HCT116 (cell line): ENCODE measurements around the gene KLK11. TPM values are rescaled to one million over a fixed set of nuclear protein-coding genes. Genes with fewer than 3 reads are reported as not detected.

Experiments used
- ATAC-seq: fragments of 200-7000 bp; cut with Tn5 transposase; 2 replicates; pipeline ENCODE4 v1.9.1; 2020; ENCODE audit warnings: mild to moderate bottlenecking, moderate library complexity
- BruUV-seq: library from RNA; stranded (reverse); fragments of 400-500 nt; replicated peaks from 2 replicates; lab custom pipeline; 2021; lab: Mats Ljungman, UMichigan
- CTCF ChIA-PET: fragments of 300-600 bp; sonication (Branson Sonifier 250); formaldehyde crosslinking; loops from one replicate; lab custom pipeline; 2021; ENCODE audit warnings: antibody characterized with exemption; lab: Charles Lee
- POLR2A ChIA-PET: fragments of 300-600, 350-600 bp; sonication (Branson Sonifier 250); formaldehyde crosslinking; loops from one replicate; lab custom pipeline; 2021; ENCODE audit warnings: antibody characterized with exemption; lab: Charles Lee
- RAD21 ChIA-PET, 2 experiments: fragments of 300-600 bp; sonication (Branson Sonifier 250); formaldehyde crosslinking; loops; one replicate each; lab custom pipeline; 2023; ENCODE audit warnings: low total read pairs in 2 of 2; ENCODE audit not compliant: uncharacterized antibody in 2 of 2, unreplicated experiment in 2 of 2, low non-redundant PET in 1 of 2; lab: Charles Lee
- DNase-seq: peaks from one replicate; pipeline ENCODE4 v3.0.0-alpha.2; 2010; ENCODE audit warnings: low read depth, low spot score
- H2AFZ ChIP-seq: fragments of 200-600 bp; shearing (Covaris generic), sonication (generic); 2 replicates; pipeline ENCODE4 v1.6.1; 2017; ENCODE audit warnings: low read depth, mixed run types, mixed read lengths, antibody characterized with exemption, low read length; ENCODE audit not compliant: poor library complexity, severe bottlenecking
- H3K27ac ChIP-seq: 2 replicates; pipeline ENCODE4 v1.5.1; 2012; ENCODE audit warnings: low read depth, low read length
- H3K27me3 ChIP-seq: fragments of 200-600 bp; sonication (generic); 2 replicates; pipeline ENCODE4 v1.6.1; 2016; ENCODE audit warnings: mixed run types, low read length, mixed read lengths; ENCODE audit not compliant: insufficient read depth
- H3K36me3 ChIP-seq, 2 experiments: fragments of 200-500 bp in 1 of 2; fragments of 200-600 bp in 1 of 2; sonication (Bioruptor generic) in 1 of 2; sonication (generic) in 1 of 2; 2 replicates each; pipeline versions ENCODE4 v1.5.1 to v1.6.1; 2014 to 2016; ENCODE audit warnings: low read length in 2 of 2, inconsistent platforms in 1 of 2, mixed read lengths in 1 of 2, mixed run types in 1 of 2; ENCODE audit not compliant: insufficient read depth in 2 of 2, control insufficient read depth in 1 of 2
- H3K4me1 ChIP-seq, 2 experiments: fragments of 200-600 bp in 1 of 2; sonication (generic) in 1 of 2; 2 replicates each; pipeline versions ENCODE4 v1.5.1 to v1.6.1; 2012 to 2017; ENCODE audit warnings: low read length in 2 of 2, inconsistent platforms in 1 of 2, mild to moderate bottlenecking in 1 of 2, mixed read lengths in 1 of 2, mixed run types in 1 of 2, moderate library complexity in 1 of 2; ENCODE audit not compliant: insufficient read depth in 2 of 2, control insufficient read depth in 1 of 2
- H3K4me2 ChIP-seq: fragments of 200-600 bp; sonication (generic); 2 replicates; pipeline ENCODE4 v1.6.1; 2017; ENCODE audit warnings: mixed run types, low read length, mixed read lengths
- H3K4me3 ChIP-seq, 2 experiments: fragments of 200-600 bp in 1 of 2; sonication (generic) in 1 of 2; replicated peaks in 1 of 2; 2 replicates each; pipeline ENCODE4 v1.5.1; 2011 to 2016; ENCODE audit warnings: low read length in 2 of 2, control low read depth in 1 of 2, low read depth in 1 of 2, mild to moderate bottlenecking in 1 of 2, mixed read lengths in 1 of 2, mixed run types in 1 of 2
- H3K79me2 ChIP-seq: fragments of 200-600 bp; sonication (generic); 2 replicates; pipeline ENCODE4 v1.6.1; 2017; ENCODE audit warnings: mild to moderate bottlenecking, mixed run types, low read length, moderate library complexity, mixed read lengths; ENCODE audit not compliant: insufficient read depth
- H3K9ac ChIP-seq: fragments of 200-600 bp; sonication (generic); 2 replicates; pipeline ENCODE4 v1.6.1; 2016; ENCODE audit warnings: low read length, mixed read lengths
- H3K9me2 ChIP-seq: fragments of 200-600 bp; sonication (generic), shearing (Covaris generic); 2 replicates; pipeline ENCODE4 v1.6.1; 2017; ENCODE audit warnings: mixed run types, mild to moderate bottlenecking, moderate library complexity; ENCODE audit not compliant: insufficient read depth
- H3K9me3 ChIP-seq, 2 experiments: fragments of 200-500 bp in 1 of 2; fragments of 200-600 bp in 1 of 2; sonication (Bioruptor generic) in 1 of 2; sonication (generic) in 1 of 2; 2 replicates each; pipeline ENCODE4 v1.6.1; 2014 to 2017; ENCODE audit warnings: low read length in 2 of 2, mixed read lengths in 2 of 2, inconsistent platforms in 1 of 2, low read depth in 1 of 2, mild to moderate bottlenecking in 1 of 2, mixed run types in 1 of 2, moderate library complexity in 1 of 2; ENCODE audit not compliant: control insufficient read depth in 1 of 2, insufficient read depth in 1 of 2
- H4K20me1 ChIP-seq: fragments of 200-600 bp; sonication (generic), shearing (Covaris generic); 2 replicates; pipeline ENCODE4 v1.6.1; 2017; ENCODE audit warnings: mixed run types, mild to moderate bottlenecking, moderate library complexity; ENCODE audit not compliant: insufficient read depth
- CBX3 ChIP-seq: IDR thresholded peaks from 2 replicates; pipeline ENCODE4 v1.6.1; 2012; ENCODE audit warnings: low read depth
- CEBPB ChIP-seq: IDR thresholded peaks from 2 replicates; pipeline ENCODE4 v1.6.1; 2012; ENCODE audit warnings: low read depth
- EGR1 ChIP-seq: IDR thresholded peaks from 2 replicates; pipeline ENCODE4 v1.6.1; 2012; ENCODE audit warnings: low read depth
- ELF1 ChIP-seq: IDR thresholded peaks from 2 replicates; pipeline ENCODE4 v1.6.1; 2012; ENCODE audit warnings: low read depth, borderline replicate concordance
- EZH2 ChIP-seq: fragments of 200-600 bp; sonication (generic); IDR thresholded peaks from 2 replicates; pipeline ENCODE4 v1.6.1; 2017; ENCODE audit warnings: antibody characterized with exemption, mixed run types
- EZH2phosphoT487 ChIP-seq: fragments of 200-600 bp; IDR thresholded peaks from 2 replicates; pipeline ENCODE4 v1.6.1; 2018; ENCODE audit warnings: antibody characterized with exemption, borderline replicate concordance
- JUND ChIP-seq: IDR thresholded peaks from 2 replicates; pipeline ENCODE4 v1.6.1; 2012
- POLR2A ChIP-seq: IDR thresholded peaks from 2 replicates; pipeline ENCODE4 v1.7.0; 2011; ENCODE audit warnings: borderline replicate concordance; ENCODE audit not compliant: insufficient read depth, insufficient read length; ENCODE audit errors: extremely low read depth
- POLR2AphosphoS5 ChIP-seq: IDR thresholded peaks from 2 replicates; pipeline ENCODE4 v1.6.1; 2011; ENCODE audit warnings: mild to moderate bottlenecking, low read depth, low read length, moderate library complexity
- RAD21 ChIP-seq: IDR thresholded peaks from 2 replicates; pipeline ENCODE4 v1.6.1; 2012; ENCODE audit warnings: low read depth, mild to moderate bottlenecking
- SIN3A ChIP-seq: IDR thresholded peaks from 2 replicates; pipeline ENCODE4 v1.6.1; 2012; ENCODE audit warnings: low read depth
- SP1 ChIP-seq: IDR thresholded peaks from 2 replicates; pipeline ENCODE4 v1.6.1; 2012; ENCODE audit warnings: low read depth
- SRF ChIP-seq: IDR thresholded peaks from 2 replicates; pipeline ENCODE4 v1.6.1; 2012; ENCODE audit warnings: low read depth
- TCF7L2 ChIP-seq: IDR thresholded peaks from 2 replicates; pipeline ENCODE4 v1.7.0; 2011; ENCODE audit warnings: borderline replicate concordance, inconsistent platforms; ENCODE audit not compliant: insufficient read depth, insufficient read length; ENCODE audit errors: extremely low read depth
- YY1 ChIP-seq: IDR thresholded peaks from 2 replicates; pipeline ENCODE4 v1.6.1; 2011; ENCODE audit warnings: low read length, low read depth, moderate library complexity, mild to moderate bottlenecking; ENCODE audit not compliant: insufficient replicate concordance; ENCODE audit errors: extremely low read depth
- ZFX ChIP-seq: fragments of 450-650 bp; IDR thresholded peaks from 2 replicates; pipeline ENCODE4 v1.6.1; 2017
- ZNF274 ChIP-seq: fragments of 200-500 bp; sonication (Bioruptor generic); IDR thresholded peaks from 2 replicates; pipeline ENCODE4 v1.6.1; 2014; ENCODE audit warnings: mild to moderate bottlenecking, low read depth, low read length, inconsistent platforms
- intact Hi-C: fragments of 100-400 bp; cut with micrococcal nuclease; formaldehyde crosslinking; loops from 2 replicates; pipeline ENCODE4 v1.10.0; 2022
- total RNA-seq: library from RNA; stranded (reverse); gene quantifications from one replicate; pipeline ENCODE4 v1.2.1, GENCODE V29; 2021; ENCODE audit not compliant: unreplicated experiment
- TF ChIP-seq, protein P1 (sequence below), 3 experiments: fragments of 200-600 bp in 1 of 3; sonication (generic) in 1 of 3; IDR thresholded peaks in 2 of 3; conservative IDR thresholded peaks in 1 of 3; 2 replicates each; pipeline ENCODE4 v1.5.1; 2012 to 2017; ENCODE audit warnings: low read depth in 2 of 3, low read length in 2 of 3, antibody characterized with exemption in 1 of 3, borderline replicate concordance in 1 of 3, control low read depth in 1 of 3, mild to moderate bottlenecking in 1 of 3, mixed read lengths in 1 of 3, mixed run types in 1 of 3, moderate library complexity in 1 of 3; ENCODE audit not compliant: insufficient read depth in 1 of 3
- TF ChIP-seq, protein P2 (sequence below): IDR thresholded peaks from 2 replicates; pipeline ENCODE4 v1.6.1; 2012
- TF ChIP-seq, protein P3 (sequence below): IDR thresholded peaks from 2 replicates; pipeline ENCODE4 v1.6.1; 2012; ENCODE audit warnings: low read depth
- TF ChIP-seq, protein P4 (sequence below): IDR thresholded peaks from 2 replicates; pipeline ENCODE4 v1.6.1; 2012
- TF ChIP-seq, protein P5 (sequence below): IDR thresholded peaks from 2 replicates; pipeline ENCODE4 v1.6.1; 2011; ENCODE audit warnings: mild to moderate bottlenecking, low read length, moderate library complexity; ENCODE audit not compliant: insufficient replicate concordance; ENCODE audit errors: extremely low read depth

Gene KLK11
- total RNA-seq, 1 experiment from 2014 or later, result not detected

DNA sequence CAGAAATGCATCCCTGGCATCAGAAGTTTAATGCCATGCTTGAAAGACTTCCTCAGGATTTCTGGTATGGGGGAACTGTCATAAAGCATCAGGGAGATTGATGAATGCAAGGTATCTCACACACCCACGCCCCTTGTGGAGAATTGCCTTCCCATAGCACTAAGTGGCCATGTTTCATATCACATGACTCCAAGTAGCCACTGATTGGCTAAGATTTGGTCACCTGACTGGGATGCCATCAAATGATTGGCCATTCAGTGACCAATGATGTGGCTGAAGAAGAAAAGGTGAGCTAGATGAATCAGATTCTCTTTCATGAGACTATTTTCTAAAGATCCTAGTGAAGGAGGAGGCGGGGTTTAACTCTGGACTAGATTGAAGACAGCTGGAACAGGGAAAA is 32.3 kb downstream of the KLK11 start:
- ATAC-seq, result peak; percentile 59
- Histone ChIP-seq H3K27ac (no peak overlapping the region), H3K4me1 (peaks cover 16 to 35% of the 10 kb centered on the region in 2 experiments), H2AFZ (no peak overlapping the region), H4K20me1 (no peaks in the 10 kb centered on the region), H3K79me2 (no peaks in the 10 kb centered on the region), H3K36me3 (peaks cover 0 to 6% of the 10 kb centered on the region in 2 experiments; a peak in 1 of 4 replicates), H3K9me2 (no peaks in the 10 kb centered on the region), H3K4me3 (no peak overlapping the region), H3K9ac (no peak overlapping the region), H3K9me3 (no peaks in the 10 kb centered on the region), H3K4me2 (no peak overlapping the region; the same call in 1 of the 2 replicates), H3K27me3 (no peaks in the 10 kb centered on the region)
- intact Hi-C loops, result no loop called here
- BruUV-seq, result no TSS peak
- ChIA-PET RAD21 (no interaction called here), POLR2A (interaction anchor here (0.6 to 4.2 kb wide), 3 partner anchors 8 to 72 kb away, joined by 3 to 19 read pairs (median 4); partner anchors contain the start of gene KLK8), CTCF (no interaction called here)
- no peak for DNase-seq
- TF ChIP-seq ZNF274 (no peak), SRF (no peak), ELF1 (no peak), CEBPB (no peak), YY1 (peak; percentile 69), CBX3 (peak; percentile 14; the same call in 1 of the 2 replicates), TCF7L2 (no peak), SIN3A (no peak), EGR1 (no peak), ZFX (no peak), JUND (no peak), EZH2 (no peak), EZH2phosphoT487 (no peak), POLR2AphosphoS5 (no peak), POLR2A (no peak), SP1 (peak; percentile 49; the same call in 1 of the 2 replicates), RAD21 (no peak)
- TF ChIP-seq, protein P1, sequence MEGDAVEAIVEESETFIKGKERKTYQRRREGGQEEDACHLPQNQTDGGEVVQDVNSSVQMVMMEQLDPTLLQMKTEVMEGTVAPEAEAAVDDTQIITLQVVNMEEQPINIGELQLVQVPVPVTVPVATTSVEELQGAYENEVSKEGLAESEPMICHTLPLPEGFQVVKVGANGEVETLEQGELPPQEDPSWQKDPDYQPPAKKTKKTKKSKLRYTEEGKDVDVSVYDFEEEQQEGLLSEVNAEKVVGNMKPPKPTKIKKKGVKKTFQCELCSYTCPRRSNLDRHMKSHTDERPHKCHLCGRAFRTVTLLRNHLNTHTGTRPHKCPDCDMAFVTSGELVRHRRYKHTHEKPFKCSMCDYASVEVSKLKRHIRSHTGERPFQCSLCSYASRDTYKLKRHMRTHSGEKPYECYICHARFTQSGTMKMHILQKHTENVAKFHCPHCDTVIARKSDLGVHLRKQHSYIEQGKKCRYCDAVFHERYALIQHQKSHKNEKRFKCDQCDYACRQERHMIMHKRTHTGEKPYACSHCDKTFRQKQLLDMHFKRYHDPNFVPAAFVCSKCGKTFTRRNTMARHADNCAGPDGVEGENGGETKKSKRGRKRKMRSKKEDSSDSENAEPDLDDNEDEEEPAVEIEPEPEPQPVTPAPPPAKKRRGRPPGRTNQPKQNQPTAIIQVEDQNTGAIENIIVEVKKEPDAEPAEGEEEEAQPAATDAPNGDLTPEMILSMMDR (IDR thresholded peaks at IDR 0.05 in 2 of 3, conservative IDR thresholded peaks at IDR 0.05 in 1 of 3; ENCODE audit: borderline replicate concordance in 1 of 3, insufficient read depth in 1 of 3, low read depth in 2 of 3, low read length in 2 of 3), result no peak
- TF ChIP-seq, protein P2, sequence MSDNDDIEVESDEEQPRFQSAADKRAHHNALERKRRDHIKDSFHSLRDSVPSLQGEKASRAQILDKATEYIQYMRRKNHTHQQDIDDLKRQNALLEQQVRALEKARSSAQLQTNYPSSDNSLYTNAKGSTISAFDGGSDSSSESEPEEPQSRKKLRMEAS, result no peak
- TF ChIP-seq, protein P3, sequence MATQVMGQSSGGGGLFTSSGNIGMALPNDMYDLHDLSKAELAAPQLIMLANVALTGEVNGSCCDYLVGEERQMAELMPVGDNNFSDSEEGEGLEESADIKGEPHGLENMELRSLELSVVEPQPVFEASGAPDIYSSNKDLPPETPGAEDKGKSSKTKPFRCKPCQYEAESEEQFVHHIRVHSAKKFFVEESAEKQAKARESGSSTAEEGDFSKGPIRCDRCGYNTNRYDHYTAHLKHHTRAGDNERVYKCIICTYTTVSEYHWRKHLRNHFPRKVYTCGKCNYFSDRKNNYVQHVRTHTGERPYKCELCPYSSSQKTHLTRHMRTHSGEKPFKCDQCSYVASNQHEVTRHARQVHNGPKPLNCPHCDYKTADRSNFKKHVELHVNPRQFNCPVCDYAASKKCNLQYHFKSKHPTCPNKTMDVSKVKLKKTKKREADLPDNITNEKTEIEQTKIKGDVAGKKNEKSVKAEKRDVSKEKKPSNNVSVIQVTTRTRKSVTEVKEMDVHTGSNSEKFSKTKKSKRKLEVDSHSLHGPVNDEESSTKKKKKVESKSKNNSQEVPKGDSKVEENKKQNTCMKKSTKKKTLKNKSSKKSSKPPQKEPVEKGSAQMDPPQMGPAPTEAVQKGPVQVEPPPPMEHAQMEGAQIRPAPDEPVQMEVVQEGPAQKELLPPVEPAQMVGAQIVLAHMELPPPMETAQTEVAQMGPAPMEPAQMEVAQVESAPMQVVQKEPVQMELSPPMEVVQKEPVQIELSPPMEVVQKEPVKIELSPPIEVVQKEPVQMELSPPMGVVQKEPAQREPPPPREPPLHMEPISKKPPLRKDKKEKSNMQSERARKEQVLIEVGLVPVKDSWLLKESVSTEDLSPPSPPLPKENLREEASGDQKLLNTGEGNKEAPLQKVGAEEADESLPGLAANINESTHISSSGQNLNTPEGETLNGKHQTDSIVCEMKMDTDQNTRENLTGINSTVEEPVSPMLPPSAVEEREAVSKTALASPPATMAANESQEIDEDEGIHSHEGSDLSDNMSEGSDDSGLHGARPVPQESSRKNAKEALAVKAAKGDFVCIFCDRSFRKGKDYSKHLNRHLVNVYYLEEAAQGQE, result no peak
- TF ChIP-seq, protein P4, sequence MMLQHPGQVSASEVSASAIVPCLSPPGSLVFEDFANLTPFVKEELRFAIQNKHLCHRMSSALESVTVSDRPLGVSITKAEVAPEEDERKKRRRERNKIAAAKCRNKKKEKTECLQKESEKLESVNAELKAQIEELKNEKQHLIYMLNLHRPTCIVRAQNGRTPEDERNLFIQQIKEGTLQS, result no peak
- TF ChIP-seq, protein P5, sequence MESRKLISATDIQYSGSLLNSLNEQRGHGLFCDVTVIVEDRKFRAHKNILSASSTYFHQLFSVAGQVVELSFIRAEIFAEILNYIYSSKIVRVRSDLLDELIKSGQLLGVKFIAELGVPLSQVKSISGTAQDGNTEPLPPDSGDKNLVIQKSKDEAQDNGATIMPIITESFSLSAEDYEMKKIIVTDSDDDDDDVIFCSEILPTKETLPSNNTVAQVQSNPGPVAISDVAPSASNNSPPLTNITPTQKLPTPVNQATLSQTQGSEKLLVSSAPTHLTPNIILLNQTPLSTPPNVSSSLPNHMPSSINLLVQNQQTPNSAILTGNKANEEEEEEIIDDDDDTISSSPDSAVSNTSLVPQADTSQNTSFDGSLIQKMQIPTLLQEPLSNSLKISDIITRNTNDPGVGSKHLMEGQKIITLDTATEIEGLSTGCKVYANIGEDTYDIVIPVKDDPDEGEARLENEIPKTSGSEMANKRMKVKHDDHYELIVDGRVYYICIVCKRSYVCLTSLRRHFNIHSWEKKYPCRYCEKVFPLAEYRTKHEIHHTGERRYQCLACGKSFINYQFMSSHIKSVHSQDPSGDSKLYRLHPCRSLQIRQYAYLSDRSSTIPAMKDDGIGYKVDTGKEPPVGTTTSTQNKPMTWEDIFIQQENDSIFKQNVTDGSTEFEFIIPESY, result no peak
